Measurements from ENCODE around the gene CTNND2.

Gene CTNND2

GRCh38 chr5:11815481-11815880, 88.8 kb downstream of the CTNND2 start:
- Histone ChIP-seq H3K4me3 (IDR thresholded peaks at IDR 0.05; ENCODE audit: insufficient read depth, low read depth, low read length) (no peak overlapping the region), H3K4me1 (ENCODE audit: low read depth, poor library complexity, severe bottlenecking) (no peaks in the 10 kb centered on the region), H2AFZ (ENCODE audit: low read depth) (no peak overlapping the region), H3K36me3 (ENCODE audit: insufficient read depth) (no peaks in the 10 kb centered on the region), H3K27me3 (ENCODE audit: insufficient read depth, low read depth) (no peaks in the 10 kb centered on the region), H3K4me2 (no peak overlapping the region), H4K20me1 (ENCODE audit: insufficient read depth) (no peaks in the 10 kb centered on the region), H3K27ac (no peak overlapping the region), H3K9ac (no peak overlapping the region), H3K79me2 (ENCODE audit: insufficient read depth, low read depth) (no peaks in the 10 kb centered on the region)
- TF ChIP-seq CTCF (conservative IDR thresholded peaks at IDR 0.05; ENCODE audit: low read depth, low read length) = no peak

- Histone ChIP-seq H2AFZ (ENCODE audit: low read depth) (no peak overlapping the region), H3K4me3 (IDR thresholded peaks at IDR 0.05; ENCODE audit: insufficient read depth, low read depth, low read length) (no peak overlapping the region), H3K79me2 (ENCODE audit: insufficient read depth, low read depth) (no peaks in the 10 kb centered on the region), H3K27ac (no peak overlapping the region), H4K20me1 (ENCODE audit: insufficient read depth) (no peaks in the 10 kb centered on the region), H3K27me3 (ENCODE audit: insufficient read depth, low read depth) (no peaks in the 10 kb centered on the region), H3K9ac (no peak overlapping the region), H3K4me1 (ENCODE audit: low read depth, poor library complexity, severe bottlenecking) (no peaks in the 10 kb centered on the region), H3K36me3 (ENCODE audit: insufficient read depth) (no peaks in the 10 kb centered on the region), H3K4me2 (no peak overlapping the region)
- no peak for TF ChIP-seq CTCF (conservative IDR thresholded peaks at IDR 0.05; ENCODE audit: low read depth, low read length)
These were observed 89.9 kb downstream of the CTNND2 start for GRCh38 chr5:11814373-11814772.

- no peak overlapping the region for H2AFZ ChIP-seq (ENCODE audit: low read depth)
- no peaks in the 10 kb centered on the region for H3K4me1 ChIP-seq (ENCODE audit: low read depth, poor library complexity, severe bottlenecking)
- H3K4me2 ChIP-seq = no peak overlapping the region
- no peaks in the 10 kb centered on the region for H4K20me1 ChIP-seq (ENCODE audit: insufficient read depth)
- no peak for TF ChIP-seq CTCF (conservative IDR thresholded peaks at IDR 0.05; ENCODE audit: low read depth, low read length)
- H3K79me2 ChIP-seq (ENCODE audit: insufficient read depth, low read depth) = no peaks in the 10 kb centered on the region
- no peak overlapping the region for H3K27ac ChIP-seq
- H3K4me3 ChIP-seq (IDR thresholded peaks at IDR 0.05; ENCODE audit: insufficient read depth, low read depth, low read length) = no peak overlapping the region
- no peak overlapping the region for H3K9ac ChIP-seq
- H3K27me3 ChIP-seq (ENCODE audit: insufficient read depth, low read depth) = no peaks in the 10 kb centered on the region
- no peaks in the 10 kb centered on the region for H3K36me3 ChIP-seq (ENCODE audit: insufficient read depth)
These were observed 94.8 kb downstream of the CTNND2 start for GRCh38 chr5:11809407-11809806.

- Histone ChIP-seq H3K27me3 (ENCODE audit: insufficient read depth, low read depth) (no peaks in the 10 kb centered on the region), H3K27ac (no peak overlapping the region), H3K79me2 (ENCODE audit: insufficient read depth, low read depth) (no peaks in the 10 kb centered on the region), H4K20me1 (ENCODE audit: insufficient read depth) (no peaks in the 10 kb centered on the region), H3K36me3 (ENCODE audit: insufficient read depth) (no peaks in the 10 kb centered on the region), H3K4me2 (no peak overlapping the region), H3K4me3 (IDR thresholded peaks at IDR 0.05; ENCODE audit: insufficient read depth, low read depth, low read length) (no peak overlapping the region), H3K9ac (no peak overlapping the region), H2AFZ (ENCODE audit: low read depth) (no peak overlapping the region), H3K4me1 (ENCODE audit: low read depth, poor library complexity, severe bottlenecking) (no peaks in the 10 kb centered on the region)
- no peak for TF ChIP-seq CTCF (conservative IDR thresholded peaks at IDR 0.05; ENCODE audit: low read depth, low read length)
These were observed 100.8 kb downstream of the CTNND2 start for GRCh38 chr5:11803436-11803835.

- no peak overlapping the region for H3K9ac ChIP-seq
- H3K27me3 ChIP-seq (ENCODE audit: insufficient read depth, low read depth) = no peaks in the 10 kb centered on the region
- no peak overlapping the region for H3K4me3 ChIP-seq (IDR thresholded peaks at IDR 0.05; ENCODE audit: insufficient read depth, low read depth, low read length)
- H3K79me2 ChIP-seq (ENCODE audit: insufficient read depth, low read depth) = no peaks in the 10 kb centered on the region
- no peak overlapping the region for H3K4me2 ChIP-seq
- H4K20me1 ChIP-seq (ENCODE audit: insufficient read depth) = no peaks in the 10 kb centered on the region
- no peak overlapping the region for H2AFZ ChIP-seq (ENCODE audit: low read depth)
- H3K36me3 ChIP-seq (ENCODE audit: insufficient read depth) = no peaks in the 10 kb centered on the region
- no peak for TF ChIP-seq CTCF (conservative IDR thresholded peaks at IDR 0.05; ENCODE audit: low read depth, low read length)
- H3K4me1 ChIP-seq (ENCODE audit: low read depth, poor library complexity, severe bottlenecking) = no peaks in the 10 kb centered on the region
- no peak overlapping the region for H3K27ac ChIP-seq
These were observed 103.2 kb downstream of the CTNND2 start for GRCh38 chr5:11801061-11801460.

Measured in KMS-11 (cell line).